Measurements from ENCODE around the gene FOXB2. TPM values are rescaled to one million over a fixed set of nuclear protein-coding genes. Genes with fewer than 3 reads are reported as not detected.

The FOXB2 gene
- total RNA-seq, 1 donor from 2014 or later = not detected

DNA sequence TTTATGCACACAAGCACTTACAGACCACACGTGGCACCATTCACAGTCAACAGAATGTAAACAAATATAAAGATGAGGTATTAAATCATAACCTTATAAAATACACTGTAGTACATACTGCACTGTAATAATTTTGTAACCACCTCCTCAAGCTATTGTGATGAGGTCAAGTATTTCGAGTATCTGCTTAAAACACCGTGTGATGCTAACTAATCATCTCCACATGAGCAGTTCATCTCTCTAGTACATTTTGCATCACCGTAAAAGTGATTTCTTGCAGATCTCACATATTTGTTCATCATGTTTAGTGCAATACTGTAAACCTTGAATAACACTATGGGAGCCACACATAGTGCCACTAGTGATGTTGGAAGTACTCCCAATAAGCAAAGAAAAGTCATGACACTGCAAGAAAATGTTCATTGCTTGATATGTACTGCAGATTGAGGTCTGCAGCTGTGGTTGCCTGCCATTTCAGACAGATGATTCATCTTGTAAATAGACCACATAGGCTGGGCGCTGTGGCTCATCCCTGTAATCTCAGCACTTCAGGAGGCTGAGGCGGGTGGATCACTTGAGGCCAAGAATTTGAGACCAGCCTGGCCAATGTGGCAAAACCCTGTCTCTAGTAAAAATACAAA, 44.3 kb downstream of the FOXB2 start:
- no peak for DNase-seq (ENCODE audit: low read depth in 2 of 2)

- DNase-seq (ENCODE audit: low read depth in 2 of 2) = no peak
Observed at GRCh38 chr9:77066388-77066787, 46.9 kb downstream of the FOXB2 start.

Other genes starting within 250 kb of the FOXB2 start
- gene PRUNE2, start 113.5 kb upstream of the FOXB2 start, total RNA-seq = 8.5 and 16.6 TPM in 2 replicates
- gene VPS13A, start 157.9 kb downstream of the FOXB2 start, total RNA-seq = 15.9 and 23.0 TPM in 2 replicates

All from lung microvascular endothelial cell (primary cell).